Esophagus squamous epithelium (tissue), 5 donors: ENCODE results near the gene ISYNA1. TPM values are rescaled to one million over a fixed set of nuclear protein-coding genes. Genes with fewer than 3 reads are reported as not detected.

Experiments
- DNase-seq: peaks from one replicate; lab custom pipeline; 2025; lab: John Stamatoyannopoulos, UW
- H3K27ac ChIP-seq, 4 donors: fragments of 200-600 bp; sonication (generic); one replicate each; pipeline ENCODE4 v1.5.1; 2016 to 2019; ENCODE audit warnings: mild to moderate bottlenecking in 1 of 4
- H3K27me3 ChIP-seq, 4 donors: fragments of 200-600 bp; sonication (generic); 1 replicate in 3 of 4; 2 replicates in 1 of 4; pipeline versions ENCODE4 v1.5.1 to v1.6.0; 2017 to 2021; ENCODE audit warnings: antibody characterized with exemption in 1 of 4
- H3K36me3 ChIP-seq, 3 donors: fragments of 200-600 bp; sonication (generic); one replicate each; pipeline ENCODE4 v1.5.1; 2016 to 2019
- H3K4me1 ChIP-seq, 3 donors: fragments of 200-600 bp; sonication (generic); one replicate each; pipeline ENCODE4 v1.5.1; 2017 to 2019
- H3K4me3 ChIP-seq, 4 donors: fragments of 200-600 bp; sonication (generic); 1 replicate in 3 of 4; 2 replicates in 1 of 4; pipeline ENCODE4 v1.5.1; 2016 to 2019; ENCODE audit warnings: mild to moderate bottlenecking in 2 of 4, moderate library complexity in 1 of 4
- H3K9me3 ChIP-seq, 3 donors: fragments of 200-600 bp; sonication (generic); one replicate each; pipeline ENCODE4 v1.5.1; 2016 to 2019
- CTCF ChIP-seq, 6 experiments: fragments of 450-650 bp in 4 of 6; fragments of 200-600 bp in 2 of 6; sonication (generic) in 2 of 6; IDR thresholded peaks; one replicate each; pipeline ENCODE4 v1.5.1; 2016 to 2019; ENCODE audit warnings: antibody characterized with exemption in 6 of 6, mild to moderate bottlenecking in 4 of 6, moderate library complexity in 4 of 6
- POLR2A ChIP-seq, 4 donors: fragments of 450-650 bp; IDR thresholded peaks; one replicate each; pipeline ENCODE4 v1.6.1; 2017; ENCODE audit warnings: antibody characterized with exemption in 4 of 4, mild to moderate bottlenecking in 4 of 4, moderate library complexity in 3 of 4
- WGBS, 2 donors: methylation state at CpG; one replicate each; pipeline ENCODE4 v1.1.5; 2018; 5-methylcytosine and 5-hydroxymethylcytosine counted together
- intact Hi-C: fragments of 100-400 bp; cut with DNase I; formaldehyde crosslinking; loops from one replicate; pipeline ENCODE4 v1.15.0; 2022
- total RNA-seq, 4 donors: library from RNA; depleted of rRNA; stranded (reverse); fragments of >200 nt; gene quantifications; one replicate each; pipeline ENCODE4 v1.1.0, GENCODE V29; 2016
- donor health status: DM: yes; HTN: yes; CAD: no.

Gene ISYNA1
- total RNA-seq, 4 donors from 2014 or later: 8.1 to 24.4 (median 14.4) TPM

GRCh38 chr19:18457483-18458331 is 19.8 kb upstream of the ISYNA1 start:
- Histone ChIP-seq H3K27ac (peak overlapping the region in 3 of 4 donors; percentile 34 to 92 (median 54)), H3K9me3 (no peaks in the 10 kb centered on the region), H3K4me3 (no peak overlapping the region), H3K4me1 (peaks cover 21 to 56% (median 32%) of the 10 kb centered on the region in 3 donors), H3K36me3 (peaks cover 0 to 85% (median 13%) of the 10 kb centered on the region in 3 donors), H3K27me3 (no peaks in the 10 kb centered on the region)
- 58 to 80% methylated on average over 4 to 8 of the region's 21 CpGs for WGBS, 2 donors
- intact Hi-C loops: no loop called here
- no peak for TF ChIP-seq CTCF (IDR thresholded peaks at IDR 0.05)
- TF ChIP-seq POLR2A (IDR thresholded peaks at IDR 0.05): no peak
- DNase-seq: no peak

DNA sequence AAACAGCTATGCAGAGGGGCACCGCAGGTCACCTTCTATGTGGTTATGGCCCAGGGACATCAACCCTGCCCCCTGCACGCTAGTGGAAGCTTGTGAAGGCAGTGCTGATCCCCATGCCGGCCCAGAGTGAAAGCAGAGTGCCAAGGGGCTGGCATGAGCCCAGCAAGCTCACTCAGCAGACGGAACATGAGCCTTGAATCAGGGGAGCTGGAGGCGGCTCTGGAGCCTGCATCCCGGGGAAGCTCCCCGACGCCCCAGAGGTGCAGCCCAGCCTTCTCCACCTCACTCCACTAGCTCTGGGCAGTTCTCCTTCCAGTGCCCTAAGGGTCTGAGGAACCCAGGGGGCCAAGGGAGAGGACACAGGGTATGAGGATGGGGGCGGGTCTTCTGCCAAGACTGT is 19.0 kb upstream of the ISYNA1 start:
- DNase-seq: no peak
- intact Hi-C loops: no loop called here

DNA sequence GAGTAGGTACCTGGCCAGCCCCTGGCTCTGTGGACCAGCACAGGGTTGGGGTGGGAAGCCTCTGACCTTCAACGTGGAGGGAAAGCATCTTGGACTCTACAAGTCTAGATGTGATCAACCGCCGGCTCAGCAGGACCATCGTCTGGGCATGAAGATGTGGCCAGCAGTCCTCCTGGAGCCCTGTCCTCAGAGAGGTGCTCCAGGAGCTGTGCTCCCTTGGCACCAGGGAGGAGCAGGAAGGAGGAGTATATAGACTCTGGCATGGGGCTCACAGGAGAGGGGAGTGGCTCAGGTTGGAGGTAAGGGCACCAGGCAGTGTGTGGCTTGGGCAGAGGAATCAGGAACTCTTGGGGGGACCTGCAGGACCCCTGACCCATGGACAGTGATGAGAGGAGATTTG is 18.3 kb upstream of the ISYNA1 start:
- no peak for DNase-seq
- H3K27ac ChIP-seq: peak overlapping the region in 3 of 4 donors; percentile 34 to 92 (median 54)
- intact Hi-C loops: no loop called here
- peaks cover 17 to 47% (median 27%) of the 10 kb centered on the region in 3 donors for H3K4me1 ChIP-seq
- WGBS, 2 donors: 57 to 80% methylated on average over 1 to 4 of the region's 4 CpGs
- H3K9me3 ChIP-seq: no peaks in the 10 kb centered on the region
- no peak for TF ChIP-seq POLR2A (IDR thresholded peaks at IDR 0.05)
- no peak overlapping the region for H3K4me3 ChIP-seq
- peaks cover 0 to 91% (median 15%) of the 10 kb centered on the region in 3 donors for H3K36me3 ChIP-seq
- no peaks in the 10 kb centered on the region for H3K27me3 ChIP-seq

More for the DNA sequence above, 19.0 kb upstream of the ISYNA1 start:
- no peaks in the 10 kb centered on the region for H3K9me3 ChIP-seq
- peaks cover 0 to 89% (median 13%) of the 10 kb centered on the region in 3 donors for H3K36me3 ChIP-seq
- no peak overlapping the region for H3K4me3 ChIP-seq
- peak overlapping the region in 3 of 4 donors; percentile 34 to 92 (median 54) for H3K27ac ChIP-seq
- 19 to 53% methylated on average over 3 to 4 of the region's 9 CpGs for WGBS, 2 donors
- TF ChIP-seq POLR2A (IDR thresholded peaks at IDR 0.05) (no peak), CTCF (IDR thresholded peaks at IDR 0.05) (no peak)
- no peaks in the 10 kb centered on the region for H3K27me3 ChIP-seq
- H3K4me1 ChIP-seq: peaks cover 21 to 48% (median 29%) of the 10 kb centered on the region in 3 donors

DNA sequence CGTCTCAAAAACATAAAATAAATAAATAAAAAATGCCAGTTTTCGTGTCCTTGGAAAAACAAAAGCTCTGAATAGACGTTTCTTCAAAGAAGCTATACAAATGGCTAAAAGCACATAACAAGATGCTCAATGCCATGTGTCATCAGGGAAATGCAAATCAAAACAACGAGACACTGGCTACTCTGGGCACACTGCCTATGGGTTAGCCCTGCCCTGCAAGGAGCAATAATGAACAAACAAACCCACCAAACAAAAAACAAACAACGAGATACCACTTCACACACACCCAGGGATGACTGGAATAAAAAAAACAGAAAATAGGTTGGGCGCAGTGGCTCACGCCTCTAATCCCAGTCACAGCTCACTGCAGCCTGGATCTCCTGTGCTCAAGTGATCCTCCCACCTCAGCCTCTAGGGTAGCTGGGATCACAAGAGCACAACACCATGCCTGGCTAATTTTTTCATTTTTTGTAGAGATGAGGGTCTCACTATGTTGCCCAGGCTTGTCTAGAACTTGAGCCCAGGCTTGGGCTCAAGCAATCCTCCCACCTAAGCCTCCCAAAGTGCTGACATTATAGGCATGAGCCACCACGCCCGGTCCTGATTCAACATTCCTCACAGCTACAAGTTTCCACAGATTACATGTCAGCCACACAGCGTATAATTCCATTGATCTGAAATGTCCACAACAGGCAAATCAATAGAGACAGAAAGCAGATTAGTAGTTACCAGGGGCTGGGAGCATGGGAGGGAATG is 15.5 kb upstream of the ISYNA1 start:
- no peak overlapping the region for H3K4me3 ChIP-seq
- no peak for DNase-seq
- no peaks in the 10 kb centered on the region for H3K9me3 ChIP-seq
- peaks cover 6 to 38% (median 13%) of the 10 kb centered on the region in 3 donors for H3K4me1 ChIP-seq
- H3K36me3 ChIP-seq: peaks cover 21 to 91% (median 30%) of the 10 kb centered on the region in 3 donors
- peak overlapping the region in 1 of 4 donors; percentile 9 for H3K27ac ChIP-seq
- H3K27me3 ChIP-seq: no peaks in the 10 kb centered on the region
- intact Hi-C loops: no loop called here
- WGBS, 2 donors: 49 to 83% methylated on average over 9 to 10 of the region's 10 CpGs
- TF ChIP-seq POLR2A (IDR thresholded peaks at IDR 0.05) (no peak), CTCF (IDR thresholded peaks at IDR 0.05) (no peak)

DNA sequence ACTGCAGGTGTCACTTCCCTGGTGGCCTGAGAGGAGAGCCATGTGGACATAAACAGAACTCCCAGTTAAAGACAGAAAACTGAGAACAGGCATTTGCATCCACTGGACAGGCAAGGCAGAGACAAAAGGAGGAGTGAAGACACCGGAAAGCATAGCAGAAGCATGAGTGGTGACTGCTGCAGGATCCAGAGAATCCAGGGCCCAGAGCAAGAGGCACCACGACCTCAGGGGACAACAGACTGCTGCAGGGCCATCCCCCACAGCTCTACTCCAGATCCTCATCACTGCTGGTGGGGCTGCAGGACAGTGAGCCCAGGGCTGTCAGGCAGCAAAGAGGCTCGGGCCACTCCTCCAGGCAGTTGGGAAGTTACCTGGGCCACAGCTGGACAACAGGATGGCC is 14.5 kb upstream of the ISYNA1 start:
- peaks cover 6 to 30% (median 8%) of the 10 kb centered on the region in 3 donors for H3K4me1 ChIP-seq
- intact Hi-C loops: no loop called here
- H3K27ac ChIP-seq: no peak overlapping the region
- H3K27me3 ChIP-seq: no peaks in the 10 kb centered on the region
- no peak overlapping the region for H3K4me3 ChIP-seq
- no peaks in the 10 kb centered on the region for H3K9me3 ChIP-seq
- WGBS, 2 donors: 81 to 90% methylated on average over 2 of the region's 3 CpGs
- no peak for TF ChIP-seq CTCF (IDR thresholded peaks at IDR 0.05)
- TF ChIP-seq POLR2A (IDR thresholded peaks at IDR 0.05): no peak
- H3K36me3 ChIP-seq: peaks cover 26 to 91% (median 30%) of the 10 kb centered on the region in 3 donors
- no peak for DNase-seq
